Neural progenitor cell (in vitro differentiated cells): Measurements from ENCODE around the gene C4orf51. TPM values are rescaled to one million over a fixed set of nuclear protein-coding genes. Genes with fewer than 3 reads are reported as not detected.

Experiments used
- DNase-seq: peaks from one replicate; pipeline ENCODE4 v3.0.0-alpha.2; 2016; ENCODE audit warnings: low spot score
- H2AFZ ChIP-seq: fragments of 200-600 bp; sonication (generic); replicated peaks from 2 replicates; pipeline ENCODE4 v1.6.1; 2016; ENCODE audit warnings: antibody characterized with exemption
- H3F3A ChIP-seq: fragments of 200-600 bp; sonication (generic); 2 replicates; pipeline ENCODE4 v1.6.1; 2016; ENCODE audit warnings: antibody characterized with exemption, low read depth
- H3K27ac ChIP-seq: fragments of 200-600 bp; sonication (generic); 2 replicates; pipeline ENCODE4 v1.5.1; 2016; ENCODE audit warnings: mild to moderate bottlenecking
- H3K27me3 ChIP-seq: fragments of 200-600 bp; sonication (generic); 2 replicates; pipeline ENCODE4 v1.6.1; 2016; ENCODE audit warnings: mild to moderate bottlenecking, moderate library complexity
- H3K36me3 ChIP-seq: fragments of 200-600 bp; sonication (generic); 2 replicates; pipeline ENCODE4 v1.5.1; 2016
- H3K4me1 ChIP-seq: fragments of 200-600 bp; sonication (generic); 2 replicates; pipeline ENCODE4 v1.6.1; 2016; ENCODE audit warnings: mixed run types
- H3K4me2 ChIP-seq: fragments of 200-600 bp; sonication (generic); 2 replicates; pipeline ENCODE4 v1.6.1; 2016
- H3K4me3 ChIP-seq: fragments of 200-600 bp; sonication (generic); 2 replicates; pipeline ENCODE4 v1.5.1; 2016
- H3K79me2 ChIP-seq: fragments of 200-600 bp; sonication (generic); 2 replicates; pipeline ENCODE4 v1.6.1; 2016; ENCODE audit warnings: low read depth
- H3K9ac ChIP-seq: fragments of 200-600 bp; sonication (generic); 2 replicates; pipeline ENCODE4 v1.6.1; 2016
- H3K9me3 ChIP-seq: fragments of 200-600 bp; sonication (generic); 2 replicates; pipeline ENCODE4 v1.5.1; 2016; ENCODE audit warnings: low read depth
- H4K20me1 ChIP-seq: fragments of 200-600 bp; sonication (generic); 2 replicates; pipeline ENCODE4 v1.6.1; 2016; ENCODE audit warnings: low read depth
- H3K27ac Mint-ChIP-seq: 3 replicates; pipeline ENCODE4 v1.8.0; 2021; ENCODE audit warnings: mixed read lengths
- H3K27me3 Mint-ChIP-seq: 2 replicates; pipeline ENCODE4 v1.8.0; 2022; ENCODE audit warnings: low read depth, mild to moderate bottlenecking, inconsistent platforms, moderate library complexity, mixed read lengths; ENCODE audit not compliant: insufficient read depth
- H3K36me3 Mint-ChIP-seq: 3 replicates; pipeline ENCODE4 v1.8.0; 2021; ENCODE audit warnings: mixed read lengths
- H3K4me1 Mint-ChIP-seq: 3 replicates; pipeline ENCODE4 v1.8.0; 2021; ENCODE audit warnings: mixed read lengths
- H3K4me3 Mint-ChIP-seq: 3 replicates; pipeline ENCODE4 v1.8.0; 2021; ENCODE audit warnings: mild to moderate bottlenecking, moderate library complexity, mixed read lengths
- H3K9me3 Mint-ChIP-seq: 3 replicates; pipeline ENCODE4 v1.8.0; 2020; ENCODE audit warnings: mixed read lengths
- EZH2 ChIP-seq: fragments of 200-600 bp; sonication (generic); IDR thresholded peaks from 2 replicates; pipeline ENCODE4 v1.6.1; 2017; ENCODE audit warnings: antibody characterized with exemption, mild to moderate bottlenecking, moderate library complexity
- EZH2phosphoT487 ChIP-seq: fragments of 200-600 bp; sonication (generic); IDR thresholded peaks from 2 replicates; pipeline ENCODE4 v1.6.1; 2017; ENCODE audit warnings: antibody characterized with exemption
- total RNA-seq: library from RNA; depleted of rRNA; stranded (reverse); fragments of >200 nt; gene quantifications from 2 replicates; pipeline ENCODE4 v1.2.3, GENCODE V29; 2015; ENCODE audit warnings: low replicate concordance
- TF ChIP-seq, protein P1 (sequence below): fragments of 200-600 bp; sonication (generic); IDR thresholded peaks from 2 replicates; pipeline ENCODE4 v1.5.1; 2017; ENCODE audit warnings: antibody characterized with exemption, mild to moderate bottlenecking

C4orf51 gene
- total RNA-seq, 1 donor from 2014 or later: not detected

- H3K4me1 ChIP-seq: no peaks in the 10 kb centered on the region
- no peaks in the 10 kb centered on the region for H3K36me3 ChIP-seq
- no peaks in the 10 kb centered on the region for H3K36me3 Mint-ChIP-seq
- H3K27me3 Mint-ChIP-seq: peaks cover 3% of the 10 kb centered on the region
- no peaks in the 10 kb centered on the region for H4K20me1 ChIP-seq
- H3K9me3 Mint-ChIP-seq: peaks cover 5% of the 10 kb centered on the region
- H3F3A ChIP-seq: no peaks in the 10 kb centered on the region
- H3K27me3 ChIP-seq: no peaks in the 10 kb centered on the region
- no peak overlapping the region for H2AFZ ChIP-seq
- H3K27ac ChIP-seq: no peak overlapping the region
- H3K9me3 ChIP-seq: no peaks in the 10 kb centered on the region
- DNase-seq: no peak
- no peak overlapping the region for H3K27ac Mint-ChIP-seq
- no peak overlapping the region for H3K4me2 ChIP-seq
- H3K4me3 Mint-ChIP-seq: no peak overlapping the region
- no peak overlapping the region for H3K9ac ChIP-seq
- H3K79me2 ChIP-seq: no peaks in the 10 kb centered on the region
- no peak for TF ChIP-seq EZH2phosphoT487
- TF ChIP-seq, protein P1, sequence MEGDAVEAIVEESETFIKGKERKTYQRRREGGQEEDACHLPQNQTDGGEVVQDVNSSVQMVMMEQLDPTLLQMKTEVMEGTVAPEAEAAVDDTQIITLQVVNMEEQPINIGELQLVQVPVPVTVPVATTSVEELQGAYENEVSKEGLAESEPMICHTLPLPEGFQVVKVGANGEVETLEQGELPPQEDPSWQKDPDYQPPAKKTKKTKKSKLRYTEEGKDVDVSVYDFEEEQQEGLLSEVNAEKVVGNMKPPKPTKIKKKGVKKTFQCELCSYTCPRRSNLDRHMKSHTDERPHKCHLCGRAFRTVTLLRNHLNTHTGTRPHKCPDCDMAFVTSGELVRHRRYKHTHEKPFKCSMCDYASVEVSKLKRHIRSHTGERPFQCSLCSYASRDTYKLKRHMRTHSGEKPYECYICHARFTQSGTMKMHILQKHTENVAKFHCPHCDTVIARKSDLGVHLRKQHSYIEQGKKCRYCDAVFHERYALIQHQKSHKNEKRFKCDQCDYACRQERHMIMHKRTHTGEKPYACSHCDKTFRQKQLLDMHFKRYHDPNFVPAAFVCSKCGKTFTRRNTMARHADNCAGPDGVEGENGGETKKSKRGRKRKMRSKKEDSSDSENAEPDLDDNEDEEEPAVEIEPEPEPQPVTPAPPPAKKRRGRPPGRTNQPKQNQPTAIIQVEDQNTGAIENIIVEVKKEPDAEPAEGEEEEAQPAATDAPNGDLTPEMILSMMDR: no peak
- no peak for TF ChIP-seq EZH2
- no peaks in the 10 kb centered on the region for H3K4me1 Mint-ChIP-seq
- no peak overlapping the region for H3K4me3 ChIP-seq
These were observed 24.0 kb downstream of the C4orf51 start for GRCh38 chr4:145703850-145704497.

- Histone ChIP-seq H3K79me2 (no peaks in the 10 kb centered on the region), H3F3A (no peaks in the 10 kb centered on the region), H3K4me2 (no peak overlapping the region), H4K20me1 (no peaks in the 10 kb centered on the region), H3K4me1 (no peaks in the 10 kb centered on the region), H3K36me3 (no peaks in the 10 kb centered on the region), H3K9ac (no peak overlapping the region), H3K4me3 (no peak overlapping the region), H3K9me3 (no peaks in the 10 kb centered on the region), H3K27ac (no peak overlapping the region), H2AFZ (no peak overlapping the region), H3K27me3 (no peaks in the 10 kb centered on the region)
- peaks cover 30% of the 10 kb centered on the region for H3K9me3 Mint-ChIP-seq
- no peaks in the 10 kb centered on the region for H3K27me3 Mint-ChIP-seq
- TF ChIP-seq EZH2 (no peak), EZH2phosphoT487 (no peak)
- TF ChIP-seq, protein P1: no peak
- no peak for DNase-seq
- no peaks in the 10 kb centered on the region for H3K4me1 Mint-ChIP-seq
- H3K4me3 Mint-ChIP-seq: no peak overlapping the region
- H3K27ac Mint-ChIP-seq: no peak overlapping the region
- H3K36me3 Mint-ChIP-seq: peaks cover 2% of the 10 kb centered on the region
These were observed 29.4 kb downstream of the C4orf51 start for GRCh38 chr4:145709336-145709735.

DNA sequence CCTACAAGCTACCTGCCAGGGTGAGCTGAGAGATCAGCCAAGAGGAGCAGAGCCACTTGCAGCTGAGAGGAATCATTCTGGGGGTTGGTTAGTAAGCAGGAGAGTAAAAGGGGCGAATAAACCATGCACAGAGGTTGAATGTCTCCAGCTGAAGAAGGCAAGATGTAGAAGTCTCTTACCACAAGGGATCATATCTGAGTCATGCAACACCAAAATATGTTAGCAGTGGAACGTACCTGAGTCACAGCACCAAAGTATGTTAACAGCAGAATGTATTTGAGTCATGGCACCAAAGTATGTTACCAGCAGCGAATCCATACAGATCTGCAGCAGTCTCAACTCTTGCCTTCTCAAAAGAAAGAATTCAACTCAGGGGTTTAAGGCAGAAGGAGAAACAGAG is 29.9 kb downstream of the C4orf51 start:
- H3K4me1 Mint-ChIP-seq: no peaks in the 10 kb centered on the region
- H3K4me3 Mint-ChIP-seq: no peak overlapping the region

More for the DNA sequence above, 29.9 kb downstream of the C4orf51 start:
- Histone ChIP-seq H2AFZ (no peak overlapping the region), H3K36me3 (no peaks in the 10 kb centered on the region), H3K4me2 (no peak overlapping the region), H3K27me3 (no peaks in the 10 kb centered on the region), H3K27ac (no peak overlapping the region), H3K79me2 (no peaks in the 10 kb centered on the region), H3K4me3 (no peak overlapping the region), H3K9me3 (no peaks in the 10 kb centered on the region), H3F3A (no peaks in the 10 kb centered on the region), H3K9ac (no peak overlapping the region), H3K4me1 (no peaks in the 10 kb centered on the region), H4K20me1 (no peaks in the 10 kb centered on the region)
- Mint-ChIP-seq H3K27me3 (no peaks in the 10 kb centered on the region), H3K27ac (no peak overlapping the region), H3K36me3 (peaks cover 2% of the 10 kb centered on the region), H3K9me3 (peaks cover 30% of the 10 kb centered on the region)
- no peak for DNase-seq
- TF ChIP-seq EZH2 (no peak), EZH2phosphoT487 (no peak)
- TF ChIP-seq, protein P1: no peak
